ENCODE data around the gene PBX2. TPM values are rescaled to one million over a fixed set of nuclear protein-coding genes. Genes with fewer than 3 reads are reported as not detected.
"Not testable (repeated sequence)": the region's sequence is repeated elsewhere in the genome, so short reads cannot be mapped to it uniquely, and the experiment has no call there.

PBX2 gene
- total RNA-seq, 1 experiment from 2014 or later = 21.4 TPM

DNA sequence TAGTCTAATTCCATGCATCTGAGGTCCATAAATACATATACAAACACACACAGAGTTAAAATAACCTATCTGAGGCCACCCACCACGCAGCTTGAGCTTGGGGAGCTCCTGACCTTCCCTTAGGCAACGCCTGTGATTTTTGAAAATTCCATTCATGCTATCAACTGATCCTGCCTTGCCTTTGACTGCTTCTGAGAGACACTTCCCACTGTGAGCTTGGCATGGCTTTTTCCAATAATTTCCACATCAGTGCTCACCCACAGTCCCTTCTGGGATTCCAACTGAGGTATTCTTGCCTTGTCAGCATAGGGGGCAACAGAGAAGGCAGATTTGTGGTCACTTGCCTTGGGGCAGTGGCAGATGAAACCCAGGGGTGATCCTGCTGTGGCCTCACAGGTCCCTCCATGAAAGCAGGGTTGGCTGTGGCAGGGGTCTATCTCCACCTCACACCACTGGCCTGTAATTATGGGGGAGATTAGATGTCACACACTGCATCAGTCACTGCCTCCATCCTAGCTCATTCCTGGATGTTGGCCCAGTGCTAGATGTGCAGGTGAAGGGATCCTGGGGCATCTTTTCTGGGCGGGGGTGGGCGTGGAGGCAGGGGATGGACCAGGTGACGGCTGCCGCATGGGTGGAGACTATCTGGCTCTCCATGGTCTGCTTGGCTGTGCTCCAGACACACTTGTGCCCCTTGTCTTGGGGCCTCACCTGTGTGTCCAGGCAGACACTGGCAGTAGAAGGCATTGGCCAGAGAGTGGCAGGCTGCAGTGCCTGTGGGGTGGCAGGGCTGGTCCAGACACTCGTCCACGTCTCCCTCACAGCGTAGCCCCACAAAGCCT, 13.6 kb upstream of the PBX2 start:
- DNase-seq (ENCODE audit: low spot score) = no peak

DNA sequence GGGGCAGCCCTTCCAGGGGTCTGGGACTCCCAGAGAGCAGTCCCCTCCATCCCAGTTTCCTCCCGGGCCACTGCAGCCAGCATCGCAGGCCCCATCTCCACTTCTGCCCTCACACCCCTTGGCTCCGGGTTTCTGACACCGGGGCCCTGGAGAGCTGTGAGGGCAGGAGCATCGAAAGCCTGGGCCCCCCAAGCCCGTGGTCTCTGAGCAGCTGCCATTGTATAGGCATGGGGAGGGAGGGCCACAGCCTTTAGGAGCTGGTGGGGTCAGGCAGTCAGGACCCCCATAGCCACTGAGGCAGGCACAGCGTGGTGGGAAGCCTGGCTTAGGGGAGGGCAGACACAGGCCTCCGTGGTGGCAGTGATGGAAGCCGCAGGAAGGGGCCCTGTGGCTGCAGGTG, 12.2 kb upstream of the PBX2 start:
- DNase-seq (ENCODE audit: low spot score) = no peak

DNA sequence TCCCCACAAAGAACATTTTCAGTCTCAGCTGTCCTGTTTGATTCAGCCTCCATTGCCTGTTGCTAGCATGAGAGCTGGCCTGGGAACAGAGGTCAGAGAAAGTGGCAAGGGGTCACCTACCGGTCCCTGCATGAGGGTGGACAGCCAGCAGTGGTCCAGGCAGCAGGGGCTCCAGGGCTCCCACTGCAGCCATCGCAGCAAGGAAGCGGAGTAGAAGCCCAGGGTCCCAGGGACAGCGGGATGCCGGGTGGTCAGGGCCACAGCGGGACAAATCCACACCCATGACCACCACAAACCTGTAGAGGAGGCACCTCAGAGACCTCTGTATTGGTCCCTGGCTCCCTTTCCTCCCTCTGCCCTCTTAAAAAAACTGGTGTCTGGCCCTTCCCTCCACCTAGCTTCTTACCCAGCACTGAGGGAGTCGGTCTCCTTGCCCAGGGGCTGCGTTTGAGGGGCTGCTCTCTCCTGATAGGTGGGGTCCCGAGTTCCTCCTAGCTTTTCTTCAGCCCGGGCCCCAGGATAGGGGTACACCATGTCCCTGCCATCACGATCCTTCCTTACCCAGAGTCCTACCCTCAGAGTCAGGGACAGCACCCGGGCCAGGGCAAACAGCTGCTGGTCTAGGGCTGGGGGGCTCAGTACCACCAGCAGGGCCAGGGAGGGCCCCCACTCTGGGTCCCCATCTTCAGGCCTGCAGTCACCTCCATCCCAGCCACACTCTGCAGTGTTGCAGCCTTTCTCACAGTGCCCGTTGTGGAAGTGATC, 10.9 kb upstream of the PBX2 start:
- DNase-seq (ENCODE audit: low spot score) = no peak

DNA sequence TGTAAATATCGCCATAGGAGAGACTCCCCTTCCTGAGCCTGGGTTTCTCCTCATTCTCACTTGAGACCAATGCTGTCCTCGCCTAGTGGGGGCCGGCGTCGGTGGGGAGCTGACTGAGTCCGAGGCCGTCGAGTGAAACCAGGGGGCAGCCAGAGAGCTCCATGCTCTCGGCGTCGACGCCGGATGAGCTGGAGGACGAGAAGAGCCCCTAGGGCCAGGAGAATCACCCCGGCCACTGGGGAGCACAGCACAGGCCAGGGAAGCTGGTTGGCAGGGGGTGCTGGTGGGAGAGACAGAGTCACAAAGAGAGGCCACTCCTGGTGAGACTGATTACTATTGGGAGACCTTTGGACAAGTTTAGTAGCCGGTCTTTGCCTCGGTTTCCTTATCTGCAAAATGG, 8.9 kb upstream of the PBX2 start:
- DNase-seq (ENCODE audit: low spot score) = no peak

DNA sequence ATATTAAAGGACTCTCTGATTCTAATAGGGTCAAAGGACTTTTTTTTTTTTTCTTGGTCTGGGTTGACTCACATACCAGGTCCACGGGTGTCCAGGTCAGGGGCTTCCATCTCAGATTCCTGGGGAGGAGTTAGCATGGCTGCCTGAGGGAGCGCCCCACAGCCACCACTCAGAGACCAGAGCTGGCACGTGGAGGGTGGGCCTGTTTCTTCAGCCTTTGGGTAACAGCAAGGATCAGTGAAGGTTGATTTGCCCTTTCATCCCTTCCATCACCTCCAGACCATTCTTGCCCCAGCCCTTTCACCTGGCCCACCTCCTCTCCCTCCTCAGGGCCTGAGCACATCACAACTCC, 8.3 kb upstream of the PBX2 start:
- DNase-seq (ENCODE audit: low spot score) = no peak

DNA sequence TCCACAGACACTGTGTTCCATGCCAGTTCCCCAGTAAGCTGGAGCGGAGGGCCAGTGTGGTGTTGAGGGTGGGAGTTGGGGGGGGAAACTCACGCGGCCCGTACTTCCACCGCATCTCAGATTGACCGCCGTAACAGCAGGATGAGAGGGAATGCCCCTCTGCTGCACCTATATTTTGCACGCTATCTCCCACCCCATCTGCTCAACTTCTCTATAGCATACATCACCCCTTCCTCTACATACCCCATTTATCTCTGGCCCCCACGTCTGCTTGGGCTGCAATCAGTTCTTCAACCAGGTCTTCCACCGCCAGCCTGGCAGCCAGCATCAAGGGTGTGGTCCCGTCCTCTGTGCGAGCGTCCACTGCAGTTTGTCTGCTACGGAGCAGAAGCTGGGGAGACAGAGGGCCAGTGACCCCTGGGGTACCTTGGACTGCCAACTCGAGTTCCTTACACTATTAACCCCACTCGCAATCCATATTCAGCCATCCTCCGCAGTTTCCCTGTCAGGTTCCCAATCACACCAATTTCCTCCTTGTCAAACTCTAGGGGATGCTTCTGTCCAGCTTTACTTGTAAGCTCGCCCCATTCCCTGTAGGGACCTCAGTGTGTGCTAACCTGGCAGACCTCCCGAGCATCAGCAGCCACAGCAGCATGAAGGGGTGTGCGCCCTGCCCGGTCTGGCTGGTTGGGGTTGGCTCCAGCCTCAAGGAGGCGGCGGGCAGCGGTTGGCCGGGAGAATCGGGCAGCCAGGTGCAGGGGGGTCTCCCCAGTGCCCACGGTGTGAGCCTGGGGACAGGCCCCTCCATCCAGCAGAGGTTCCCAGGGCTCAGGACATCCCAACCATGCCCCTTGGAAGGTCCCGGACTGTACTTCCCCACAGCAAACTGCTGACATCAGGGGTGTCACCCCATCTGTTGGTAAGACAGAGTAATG, 6.9 kb upstream of the PBX2 start:
- DNase-seq (ENCODE audit: low spot score) = no peak

DNA sequence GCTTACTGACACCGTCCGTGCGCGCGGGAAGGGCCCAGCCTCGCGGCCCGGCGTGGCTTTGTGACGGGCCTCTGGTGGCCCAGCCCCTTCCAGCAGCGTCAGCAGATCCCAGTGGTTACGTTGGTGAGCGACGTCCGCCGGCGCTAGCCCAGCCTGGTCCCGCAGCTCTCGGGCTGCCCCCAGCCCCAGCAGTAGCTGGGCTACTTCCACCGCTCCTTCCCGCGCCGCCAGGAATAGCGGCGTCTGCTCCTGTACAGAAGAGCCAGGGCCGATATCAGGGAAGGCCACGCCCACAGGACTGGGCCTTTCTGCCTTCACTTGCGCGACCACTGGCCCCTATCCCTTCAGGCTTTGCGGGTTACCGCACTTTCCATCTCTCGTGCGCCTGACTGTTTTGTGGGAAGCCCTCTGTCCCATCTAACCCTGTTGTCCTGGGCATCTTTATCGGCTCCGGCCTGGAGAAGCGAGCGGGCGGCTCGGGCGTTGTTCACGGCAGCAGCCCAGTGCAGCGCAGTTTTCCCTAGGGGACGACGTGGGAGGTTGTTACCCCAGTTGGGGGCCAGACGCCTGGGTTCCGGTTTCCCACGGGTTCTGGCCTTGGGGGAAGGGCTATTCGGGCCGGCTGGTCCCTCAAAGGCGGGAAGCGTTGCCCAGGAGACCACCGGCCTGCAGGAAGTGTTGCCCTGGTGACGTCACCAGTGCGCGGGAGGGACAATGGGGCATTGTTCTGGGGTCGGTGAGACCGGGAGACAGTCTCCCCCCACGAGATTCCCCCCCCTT, 6.1 kb upstream of the PBX2 start:
- DNase-seq (ENCODE audit: low spot score) = peak; percentile 74

DNA sequence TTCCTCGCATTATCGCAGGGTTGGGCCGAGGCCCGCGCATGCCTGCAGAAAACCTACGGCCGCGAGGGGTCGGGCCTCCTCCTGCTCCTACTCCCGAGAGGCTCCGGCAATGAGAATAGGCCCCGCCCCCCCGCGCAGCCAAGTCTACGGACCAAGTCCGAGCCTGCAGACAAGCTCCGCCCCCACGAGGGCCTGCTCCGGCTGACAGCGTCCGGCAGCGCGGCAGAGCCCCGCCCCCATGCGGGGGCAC, 5.6 kb upstream of the PBX2 start:
- DNase-seq (ENCODE audit: low spot score) = peak; percentile 99

DNA sequence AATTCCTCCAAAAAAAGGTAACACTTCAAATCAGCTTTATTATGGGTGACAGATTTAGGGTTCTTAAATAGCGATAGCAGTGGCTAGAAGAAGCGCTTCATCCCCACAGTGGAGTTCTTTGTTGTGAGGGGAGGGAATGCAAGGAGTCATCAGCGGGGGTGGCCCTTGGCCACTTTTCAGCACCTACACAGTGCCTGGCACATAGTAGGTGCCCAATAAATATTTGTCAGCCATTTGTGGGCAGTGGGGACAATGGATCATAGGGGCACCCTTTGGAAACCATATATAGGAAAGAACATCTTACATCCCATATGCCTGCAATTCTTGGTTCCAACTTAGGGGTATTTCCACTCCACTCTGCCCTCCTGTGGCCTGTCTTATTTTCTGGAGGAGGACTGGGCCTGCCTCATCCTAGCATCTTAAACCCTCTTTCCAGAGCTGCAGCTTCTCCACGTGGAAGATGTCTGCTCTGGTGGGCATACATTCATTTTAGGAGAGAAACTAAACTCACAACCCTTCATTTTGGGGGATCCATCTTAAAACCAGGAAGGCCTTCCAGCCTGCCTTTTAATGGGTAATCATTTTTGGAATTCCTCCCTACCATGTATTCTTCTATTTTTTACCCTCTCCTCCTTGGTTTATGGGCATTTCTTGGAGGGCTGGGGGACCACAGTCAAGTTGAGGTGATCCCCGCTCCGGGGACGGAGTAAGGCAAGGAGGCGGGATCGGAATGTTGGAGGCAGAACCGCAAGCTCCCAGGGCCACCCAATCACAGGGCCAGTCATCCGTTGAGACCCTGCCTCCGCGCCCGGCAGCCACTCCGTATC, 5.0 kb upstream of the PBX2 start:
- peak; percentile 59 for DNase-seq (ENCODE audit: low spot score)

DNA sequence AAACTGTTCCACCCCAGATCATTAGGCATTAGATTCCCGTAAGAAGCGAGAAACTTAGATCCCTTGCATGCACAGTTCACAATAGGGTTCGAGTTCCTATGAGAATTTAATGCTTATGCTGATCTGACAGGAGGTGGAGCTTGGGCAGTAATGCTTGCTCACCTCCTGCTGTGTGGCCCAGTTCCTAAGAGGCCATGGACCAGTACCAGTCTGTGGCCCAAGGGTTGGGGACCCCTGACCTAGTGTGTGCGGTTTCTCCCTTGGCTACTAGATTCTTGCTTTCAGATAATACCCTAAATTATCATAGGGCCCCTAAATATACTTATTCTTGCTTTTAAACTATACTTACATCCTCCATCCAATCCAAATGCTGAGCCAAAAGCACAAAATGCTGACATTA, 4.4 kb upstream of the PBX2 start:
- DNase-seq (ENCODE audit: low spot score) = no peak

DNA sequence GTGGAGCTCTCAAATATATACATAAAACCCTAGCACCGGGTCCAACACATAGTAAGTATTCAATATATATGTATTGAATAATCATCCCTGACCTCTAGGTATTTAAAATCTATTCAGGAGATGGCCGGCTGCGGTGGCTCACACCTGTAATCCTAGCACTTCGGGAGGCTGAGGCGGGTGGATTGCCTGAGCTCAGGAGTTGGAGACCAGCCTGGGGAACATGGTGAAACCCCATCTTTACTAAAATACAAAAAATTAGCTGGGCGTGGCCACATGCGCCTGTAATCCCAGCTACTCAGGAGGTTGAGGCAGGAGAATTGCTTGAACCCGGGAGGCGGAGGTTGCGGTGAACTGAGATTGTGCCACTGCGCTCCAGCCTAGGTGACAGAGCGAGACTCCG, 3.1 kb upstream of the PBX2 start:
- not testable (repeated sequence) for DNase-seq (ENCODE audit: low spot score)

DNA sequence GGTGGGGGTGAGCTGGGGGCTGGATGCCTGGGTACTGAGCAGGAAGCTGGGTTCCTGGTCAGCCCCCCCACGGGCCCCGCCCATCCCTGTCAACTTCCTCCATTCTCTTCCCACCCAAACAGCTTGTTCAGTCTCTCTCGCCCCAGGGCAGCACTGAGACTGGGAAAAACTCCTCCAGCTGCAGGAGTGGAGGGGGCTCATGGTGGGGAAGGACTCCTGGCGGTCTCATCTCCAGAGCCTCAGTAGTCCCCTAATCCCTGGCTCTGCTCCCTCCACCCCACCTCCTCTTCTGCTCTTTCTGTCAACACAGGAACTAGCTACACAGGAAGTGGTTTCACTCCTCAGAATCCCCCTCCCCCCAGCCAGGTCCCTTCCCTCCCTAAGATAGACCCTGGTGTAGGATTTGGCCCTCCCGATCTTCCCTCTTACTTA, 2.6 kb upstream of the PBX2 start, which contains the start of gene GPSM3:
Gene GPSM3, minus strand, starts transcription at position 36 of the 432 bp plus-strand sequence. CDS start 130 bp downstream, outside the sequence.
- DNase-seq (ENCODE audit: low spot score) = peak; percentile 32

DNA sequence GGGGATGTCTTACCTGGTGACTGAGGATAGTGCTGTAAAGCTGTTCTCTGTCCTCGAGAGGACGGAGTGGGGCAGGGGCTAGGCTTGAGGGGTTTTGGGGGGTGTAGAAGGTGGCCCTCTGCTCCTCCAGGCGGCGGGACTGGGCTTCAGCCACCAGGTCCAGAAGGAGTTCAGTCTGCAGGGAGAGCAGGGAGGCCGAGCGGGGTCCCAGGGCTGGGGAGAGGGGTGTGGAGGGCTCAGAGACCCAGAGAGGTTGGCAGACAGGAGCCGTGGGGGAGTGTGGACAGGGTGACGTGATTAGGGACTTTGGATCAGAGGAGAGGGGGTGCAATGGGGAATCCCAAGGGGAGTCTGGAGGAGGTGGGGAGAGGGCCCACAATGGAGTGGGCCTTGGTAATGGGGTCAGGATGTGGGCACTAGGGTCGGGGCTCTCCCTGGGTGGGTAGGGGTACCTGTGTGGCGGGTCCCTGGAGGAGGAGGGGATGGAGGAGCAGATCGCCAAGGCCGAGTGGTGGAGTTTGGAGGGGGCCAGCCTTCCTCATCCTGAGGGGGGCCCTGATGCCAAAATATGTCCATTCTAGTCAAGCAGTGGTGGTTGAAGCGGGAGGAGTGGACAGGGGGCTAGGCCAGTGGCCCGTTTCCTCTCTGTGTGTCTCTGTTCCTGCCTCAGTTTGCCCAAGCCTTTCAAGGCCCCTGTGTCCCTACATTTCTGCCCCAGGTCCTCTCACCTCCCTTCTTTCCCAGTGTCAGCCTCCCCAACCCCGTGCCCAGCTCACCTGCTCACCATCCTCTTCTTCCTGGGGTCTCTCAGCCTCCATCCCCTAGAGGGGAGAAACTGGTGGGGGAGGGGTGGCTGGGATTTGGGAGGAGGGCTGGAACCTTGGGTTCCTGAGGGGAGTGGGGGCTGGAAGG, 1.9 kb upstream of the PBX2 start:
- no peak for DNase-seq (ENCODE audit: low spot score)

DNA sequence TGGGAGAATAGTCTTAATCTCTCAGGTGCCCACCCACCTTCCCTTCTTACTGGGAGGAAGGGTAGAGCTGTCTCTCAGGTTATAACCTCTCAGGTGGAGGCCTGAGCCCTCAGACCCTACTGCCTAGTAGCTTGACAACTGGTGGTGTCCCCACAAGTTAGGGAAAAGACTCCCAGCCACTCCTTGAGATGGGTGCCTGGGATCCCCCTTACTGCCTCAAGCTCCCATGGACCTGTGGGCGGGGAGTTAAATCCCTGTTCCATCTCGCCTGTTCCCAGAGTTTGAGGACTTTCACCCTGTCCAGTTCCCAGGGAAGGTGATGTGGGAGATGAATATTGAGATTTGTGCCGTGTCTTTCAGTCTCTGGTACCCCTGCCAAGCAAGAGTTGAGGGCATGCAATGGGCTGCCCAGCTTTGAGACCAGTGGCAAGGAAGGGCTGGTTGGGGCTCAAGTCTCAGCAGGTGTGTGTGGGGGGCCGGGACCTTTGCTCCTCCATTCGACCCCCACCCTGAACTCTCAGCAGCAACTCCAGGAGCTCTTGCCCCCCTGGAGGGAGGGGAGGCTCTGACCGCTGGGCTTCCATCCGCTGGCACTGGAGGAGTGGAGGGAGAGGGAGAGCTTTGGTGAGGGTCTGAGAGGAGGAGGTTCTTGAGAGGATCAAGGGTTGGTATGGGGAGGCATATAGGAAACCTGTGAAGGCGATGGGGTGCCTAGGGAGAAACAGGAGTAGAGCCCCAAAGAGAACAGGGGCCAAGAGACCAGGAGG, 1.1 kb upstream of the PBX2 start:
- no peak for DNase-seq (ENCODE audit: low spot score)

DNA sequence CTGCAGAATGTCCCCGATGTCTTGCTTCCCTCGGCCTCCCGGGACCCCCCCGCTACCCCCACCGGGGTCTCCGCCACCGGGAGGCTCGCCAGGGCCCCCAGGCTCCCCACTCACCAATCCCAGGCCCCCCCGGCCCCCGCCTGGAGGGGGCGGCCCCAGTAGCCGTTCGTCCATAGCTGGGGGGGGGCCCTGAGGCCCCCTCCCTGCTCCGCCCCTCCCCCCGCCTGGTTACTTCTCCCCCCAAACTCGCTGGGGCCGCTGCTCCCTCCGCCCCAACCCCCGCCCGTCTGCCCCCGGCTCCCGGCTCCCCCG, 304 bp downstream of the PBX2 start:
- DNase-seq (ENCODE audit: low spot score) = no peak

DNA sequence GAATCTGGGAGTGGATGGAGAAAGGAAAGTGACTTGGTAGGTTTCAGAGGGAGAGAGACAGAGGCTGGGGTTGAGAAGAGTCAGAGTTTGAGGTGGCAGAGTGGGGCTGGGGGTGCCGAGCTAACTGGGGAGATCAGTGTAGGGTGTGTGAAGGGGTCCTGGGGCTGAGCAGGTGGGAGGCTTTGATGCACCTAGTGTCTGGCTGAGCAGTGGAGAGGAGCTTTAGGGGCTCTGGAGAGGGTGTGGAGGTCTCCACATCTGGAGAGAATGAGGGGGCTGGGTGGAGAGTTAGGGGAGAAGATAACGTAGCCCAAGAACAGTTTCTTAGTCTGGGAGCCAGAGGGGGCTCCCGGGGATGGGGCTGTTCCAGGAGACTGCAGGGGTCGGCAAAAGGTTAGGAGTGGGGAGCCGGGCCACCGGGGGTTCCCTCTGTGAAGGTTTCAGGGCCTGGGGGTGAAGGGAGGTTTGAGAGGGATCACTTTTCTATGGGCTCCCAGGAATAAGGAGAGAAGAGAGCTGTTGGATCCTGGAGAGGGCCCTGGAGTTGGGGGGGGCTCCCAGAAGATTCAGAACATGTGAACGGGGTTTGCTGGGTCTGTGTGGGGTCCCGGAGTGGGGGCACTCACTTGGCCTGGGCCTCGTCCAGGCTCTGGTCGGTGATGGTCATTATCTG, 797 bp downstream of the PBX2 start:
- DNase-seq (ENCODE audit: low spot score) = no peak

DNA sequence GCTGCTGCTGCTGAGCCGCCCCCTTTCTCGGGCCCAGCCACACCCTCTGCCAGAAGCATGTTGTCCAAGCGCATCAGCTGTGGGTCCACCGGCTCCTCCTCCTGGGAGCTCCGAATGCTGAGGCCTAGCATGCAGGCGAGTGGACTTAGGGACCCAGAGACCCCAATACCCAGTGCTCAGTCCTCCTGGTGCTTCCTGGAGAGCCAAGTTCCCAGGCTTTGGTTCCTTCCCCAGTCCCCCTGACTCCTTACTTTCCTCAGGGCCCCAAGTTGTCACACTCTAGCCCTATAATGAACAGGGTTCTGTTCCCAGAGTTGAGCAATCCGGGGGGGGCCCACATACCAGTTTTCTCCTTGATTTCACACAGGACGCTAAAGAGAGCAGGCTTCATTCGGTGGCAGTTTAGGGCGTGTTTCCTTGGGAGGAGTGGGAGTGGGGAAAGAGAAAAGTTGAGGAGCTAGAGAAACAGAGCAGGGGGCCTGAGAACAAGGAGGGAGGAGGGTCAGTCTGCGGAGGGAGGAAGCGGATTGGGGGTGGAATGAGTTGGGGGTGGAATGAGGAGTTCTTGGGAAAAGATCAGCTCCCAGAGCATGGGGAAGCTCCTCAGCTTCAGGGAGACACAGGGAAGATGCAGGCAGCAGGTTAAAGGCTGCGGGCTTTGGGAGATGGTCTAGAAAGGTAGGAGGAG, 1.5 kb downstream of the PBX2 start:
- no peak for DNase-seq (ENCODE audit: low spot score)
